Effector memory CD4-positive, alpha-beta T cell (primary cell): Measurements from ENCODE around the gene GPR85.
"Not testable (repeated sequence)": the region's sequence is repeated elsewhere in the genome, so short reads cannot be mapped to it uniquely, and the experiment has no call there.

Experiments used
- DNase-seq, 3 donors: peaks; one replicate each; pipeline ENCODE4 v3.0.0-alpha.2; 2020
- H3K27ac ChIP-seq: 2 replicates; pipeline ENCODE4 v1.7.0; 2013; ENCODE audit warnings: mild to moderate bottlenecking, low read length, moderate library complexity; ENCODE audit not compliant: insufficient read depth, poor library complexity, severe bottlenecking
- H3K27me3 ChIP-seq: replicated peaks from 2 replicates; pipeline ENCODE4 v1.7.0; 2013; ENCODE audit warnings: mild to moderate bottlenecking, low read length; ENCODE audit not compliant: insufficient read depth, control insufficient read depth, poor library complexity, severe bottlenecking
- H3K36me3 ChIP-seq: 2 replicates; pipeline ENCODE4 v1.7.0; 2013; ENCODE audit warnings: mild to moderate bottlenecking, low read length, moderate library complexity; ENCODE audit not compliant: control insufficient read depth, insufficient read depth
- H3K4me1 ChIP-seq: 2 replicates; pipeline ENCODE4 v1.7.0; 2013; ENCODE audit warnings: low read length, mild to moderate bottlenecking; ENCODE audit not compliant: control insufficient read depth, insufficient read depth, poor library complexity, severe bottlenecking
- H3K4me3 ChIP-seq: 2 replicates; pipeline ENCODE4 v1.7.0; 2013; ENCODE audit warnings: low read length, low read depth, mild to moderate bottlenecking; ENCODE audit not compliant: insufficient read depth, poor library complexity, severe bottlenecking
- H3K9me3 ChIP-seq: 2 replicates; pipeline ENCODE4 v1.7.0; 2013; ENCODE audit warnings: mild to moderate bottlenecking, low read length, moderate library complexity; ENCODE audit not compliant: control insufficient read depth

The GPR85 gene

GRCh38 chr7:113117374-113117774, 30.7 kb upstream of the GPR85 start:
- H3K36me3 ChIP-seq, H3K27me3 ChIP-seq, DNase-seq, H3K27ac ChIP-seq, H3K4me1 ChIP-seq, H3K9me3 ChIP-seq, H3K4me3 ChIP-seq: not testable (repeated sequence)

- H3K27ac ChIP-seq: no peak overlapping the region
- no peaks in the 10 kb centered on the region for H3K9me3 ChIP-seq
- H3K4me1 ChIP-seq: no peaks in the 10 kb centered on the region
- H3K36me3 ChIP-seq: no peaks in the 10 kb centered on the region
- no peaks in the 10 kb centered on the region for H3K27me3 ChIP-seq
- no peak overlapping the region for H3K4me3 ChIP-seq
- DNase-seq: no peak
These were observed 27.3 kb upstream of the GPR85 start for GRCh38 chr7:113113912-113114311.

GRCh38 chr7:113109718-113110117, 23.1 kb upstream of the GPR85 start:
- Histone ChIP-seq H3K36me3 (no peaks in the 10 kb centered on the region), H3K9me3 (no peaks in the 10 kb centered on the region)

GRCh38 chr7:113100121-113100603, 13.5 kb upstream of the GPR85 start:
- Histone ChIP-seq H3K9me3 (no peaks in the 10 kb centered on the region), H3K4me1 (no peaks in the 10 kb centered on the region), H3K27me3 (no peaks in the 10 kb centered on the region), H3K27ac (no peak overlapping the region), H3K4me3 (no peak overlapping the region), H3K36me3 (no peaks in the 10 kb centered on the region)
- DNase-seq: no peak

More at GRCh38 chr7:113109718-113110117, 23.1 kb upstream of the GPR85 start:
- no peak for DNase-seq
- no peak overlapping the region for H3K4me3 ChIP-seq
- no peaks in the 10 kb centered on the region for H3K27me3 ChIP-seq
- H3K4me1 ChIP-seq: no peaks in the 10 kb centered on the region
- no peak overlapping the region for H3K27ac ChIP-seq

GRCh38 chr7:113099284-113099919, 12.8 kb upstream of the GPR85 start:
- no peaks in the 10 kb centered on the region for H3K36me3 ChIP-seq
- no peaks in the 10 kb centered on the region for H3K27me3 ChIP-seq
- no peaks in the 10 kb centered on the region for H3K9me3 ChIP-seq
- H3K4me1 ChIP-seq: no peaks in the 10 kb centered on the region
- H3K27ac ChIP-seq: no peak overlapping the region
- no peak overlapping the region for H3K4me3 ChIP-seq
- no peak for DNase-seq

- no peaks in the 10 kb centered on the region for H3K27me3 ChIP-seq
- H3K9me3 ChIP-seq: no peaks in the 10 kb centered on the region
- H3K4me3 ChIP-seq: no peak overlapping the region
- H3K4me1 ChIP-seq: no peaks in the 10 kb centered on the region
- H3K27ac ChIP-seq: no peak overlapping the region
- H3K36me3 ChIP-seq: no peaks in the 10 kb centered on the region
- DNase-seq: no peak
These were observed 8.1 kb upstream of the GPR85 start for GRCh38 chr7:113094517-113095249.

GRCh38 chr7:113093561-113093960, 6.9 kb upstream of the GPR85 start:
- Histone ChIP-seq H3K27me3 (no peaks in the 10 kb centered on the region), H3K4me3 (no peak overlapping the region), H3K4me1 (no peaks in the 10 kb centered on the region), H3K27ac (no peak overlapping the region), H3K9me3 (no peaks in the 10 kb centered on the region), H3K36me3 (no peaks in the 10 kb centered on the region)
- no peak for DNase-seq

GRCh38 chr7:113092762-113093161, 6.1 kb upstream of the GPR85 start:
- Histone ChIP-seq H3K27me3 (no peaks in the 10 kb centered on the region), H3K36me3 (no peaks in the 10 kb centered on the region), H3K4me1 (no peaks in the 10 kb centered on the region), H3K4me3 (no peak overlapping the region), H3K27ac (no peak overlapping the region), H3K9me3 (no peaks in the 10 kb centered on the region)
- no peak for DNase-seq

- H3K4me3 ChIP-seq: no peak overlapping the region
- H3K27me3 ChIP-seq: peaks cover 17% of the 10 kb centered on the region
- DNase-seq: no peak
- no peaks in the 10 kb centered on the region for H3K36me3 ChIP-seq
- H3K27ac ChIP-seq: no peak overlapping the region
- no peaks in the 10 kb centered on the region for H3K9me3 ChIP-seq
- peaks cover 7% of the 10 kb centered on the region for H3K4me1 ChIP-seq
These were observed 708 bp upstream of the GPR85 start for GRCh38 chr7:113087071-113087998.
